Effector memory CD4-positive, alpha-beta T cell (primary cell): Measurements from ENCODE around the gene ADAM33.

ENCODE experiments used
- DNase-seq, 3 donors: peaks; one replicate each; pipeline ENCODE4 v3.0.0-alpha.2; 2020
- H3K27ac ChIP-seq: 2 replicates; pipeline ENCODE4 v1.7.0; 2013; ENCODE audit warnings: mild to moderate bottlenecking, low read length, moderate library complexity; ENCODE audit not compliant: insufficient read depth, poor library complexity, severe bottlenecking
- H3K27me3 ChIP-seq: replicated peaks from 2 replicates; pipeline ENCODE4 v1.7.0; 2013; ENCODE audit warnings: mild to moderate bottlenecking, low read length; ENCODE audit not compliant: insufficient read depth, control insufficient read depth, poor library complexity, severe bottlenecking
- H3K36me3 ChIP-seq: 2 replicates; pipeline ENCODE4 v1.7.0; 2013; ENCODE audit warnings: mild to moderate bottlenecking, low read length, moderate library complexity; ENCODE audit not compliant: control insufficient read depth, insufficient read depth
- H3K4me1 ChIP-seq: 2 replicates; pipeline ENCODE4 v1.7.0; 2013; ENCODE audit warnings: low read length, mild to moderate bottlenecking; ENCODE audit not compliant: control insufficient read depth, insufficient read depth, poor library complexity, severe bottlenecking
- H3K4me3 ChIP-seq: 2 replicates; pipeline ENCODE4 v1.7.0; 2013; ENCODE audit warnings: low read length, low read depth, mild to moderate bottlenecking; ENCODE audit not compliant: insufficient read depth, poor library complexity, severe bottlenecking
- H3K9me3 ChIP-seq: 2 replicates; pipeline ENCODE4 v1.7.0; 2013; ENCODE audit warnings: mild to moderate bottlenecking, low read length, moderate library complexity; ENCODE audit not compliant: control insufficient read depth

Gene ADAM33

GRCh38 chr20:3678198-3678597 lies 3.6 kb downstream of the ADAM33 start:
- Histone ChIP-seq H3K4me3 (no peak overlapping the region), H3K4me1 (peaks cover 9% of the 10 kb centered on the region), H3K9me3 (no peaks in the 10 kb centered on the region), H3K27ac (no peak overlapping the region), H3K36me3 (no peaks in the 10 kb centered on the region), H3K27me3 (peaks cover 33% of the 10 kb centered on the region)
- DNase-seq = no peak

DNA sequence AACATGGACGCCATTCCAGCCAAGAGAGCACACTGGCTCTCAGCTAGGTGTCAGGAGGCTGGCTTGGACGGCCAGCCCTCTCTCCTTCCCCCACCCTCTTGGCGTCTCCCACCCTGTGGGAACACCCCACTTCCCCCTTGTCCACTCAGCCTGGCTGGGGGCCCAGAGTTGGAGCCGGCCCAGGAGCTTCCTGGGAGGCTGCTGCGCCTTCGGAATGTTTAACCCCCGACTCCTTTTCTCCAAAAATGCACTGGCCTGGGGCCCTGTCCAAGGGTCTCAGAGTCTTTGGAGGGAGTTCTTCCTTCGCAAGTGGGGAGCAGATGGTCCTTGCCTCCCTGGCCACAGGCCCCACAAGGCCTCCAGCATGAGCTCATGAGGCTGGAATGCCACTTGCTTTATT lies 4.1 kb downstream of the ADAM33 start:
- H3K27me3 ChIP-seq = peaks cover 33% of the 10 kb centered on the region
- peaks cover 11% of the 10 kb centered on the region for H3K4me1 ChIP-seq
- H3K4me3 ChIP-seq = no peak overlapping the region
- no peaks in the 10 kb centered on the region for H3K36me3 ChIP-seq
- no peak overlapping the region for H3K27ac ChIP-seq
- H3K9me3 ChIP-seq = no peaks in the 10 kb centered on the region
- DNase-seq = no peak

DNA sequence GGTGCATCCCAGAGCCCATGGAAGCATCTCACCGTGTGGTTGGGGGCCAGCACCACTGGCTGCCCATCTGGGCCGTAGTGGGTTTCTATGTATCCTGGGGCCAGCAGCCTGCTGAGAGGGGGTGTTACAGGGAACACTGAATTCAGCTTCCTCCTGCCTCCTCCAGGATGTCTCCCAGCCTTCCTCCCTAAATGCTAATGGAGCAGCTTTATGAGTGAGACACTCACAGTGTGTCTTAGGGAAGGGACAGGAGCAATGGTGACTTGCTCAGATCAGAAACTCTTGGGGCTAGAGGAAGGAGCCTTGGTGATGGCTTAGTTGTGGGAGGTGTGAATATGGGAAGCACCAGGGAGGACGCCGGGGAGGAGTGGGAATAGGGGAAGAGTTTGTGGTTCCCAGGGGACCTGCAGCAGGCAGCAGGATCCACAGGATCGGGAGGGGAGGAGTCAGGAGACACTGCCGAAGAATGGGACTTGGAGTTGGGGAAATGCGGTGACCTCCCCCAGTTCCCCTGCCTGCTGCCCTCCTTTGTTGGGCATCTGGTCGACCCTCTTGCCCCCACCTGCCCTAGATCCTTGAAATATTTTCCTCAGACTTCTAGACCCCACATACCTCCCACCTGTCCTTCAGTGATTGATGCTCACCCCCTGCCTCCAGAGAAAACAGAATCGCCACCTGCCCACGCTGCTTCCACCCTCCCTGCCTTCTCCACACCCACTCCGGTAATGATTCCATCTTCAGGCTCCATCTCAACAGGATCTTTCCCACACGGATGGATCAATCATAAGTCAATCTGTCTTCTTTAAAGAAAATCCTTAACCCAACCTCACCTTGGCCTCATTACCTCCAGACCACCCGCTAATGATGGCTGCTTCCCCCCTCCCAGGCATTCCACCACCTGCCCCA lies 6.6 kb downstream of the ADAM33 start:
- DNase-seq = no peak
- peaks cover 28% of the 10 kb centered on the region for H3K27me3 ChIP-seq
- H3K27ac ChIP-seq = no peak overlapping the region
- no peaks in the 10 kb centered on the region for H3K9me3 ChIP-seq
- no peaks in the 10 kb centered on the region for H3K36me3 ChIP-seq
- no peak overlapping the region for H3K4me3 ChIP-seq
- peaks cover 10% of the 10 kb centered on the region for H3K4me1 ChIP-seq

- Histone ChIP-seq H3K9me3 (no peaks in the 10 kb centered on the region), H3K36me3 (no peaks in the 10 kb centered on the region), H3K4me1 (peaks cover 10% of the 10 kb centered on the region), H3K27ac (no peak overlapping the region), H3K4me3 (no peak overlapping the region), H3K27me3 (peaks cover 28% of the 10 kb centered on the region)
- DNase-seq = no peak
These were observed 7.4 kb downstream of the ADAM33 start for GRCh38 chr20:3674447-3674846.

- Histone ChIP-seq H3K27ac (no peak overlapping the region), H3K9me3 (no peaks in the 10 kb centered on the region), H3K4me3 (no peak overlapping the region), H3K27me3 (peaks cover 28% of the 10 kb centered on the region), H3K36me3 (no peaks in the 10 kb centered on the region), H3K4me1 (peaks cover 10% of the 10 kb centered on the region)
- DNase-seq = no peak
These were observed 8.4 kb downstream of the ADAM33 start for GRCh38 chr20:3673221-3674070.

DNA sequence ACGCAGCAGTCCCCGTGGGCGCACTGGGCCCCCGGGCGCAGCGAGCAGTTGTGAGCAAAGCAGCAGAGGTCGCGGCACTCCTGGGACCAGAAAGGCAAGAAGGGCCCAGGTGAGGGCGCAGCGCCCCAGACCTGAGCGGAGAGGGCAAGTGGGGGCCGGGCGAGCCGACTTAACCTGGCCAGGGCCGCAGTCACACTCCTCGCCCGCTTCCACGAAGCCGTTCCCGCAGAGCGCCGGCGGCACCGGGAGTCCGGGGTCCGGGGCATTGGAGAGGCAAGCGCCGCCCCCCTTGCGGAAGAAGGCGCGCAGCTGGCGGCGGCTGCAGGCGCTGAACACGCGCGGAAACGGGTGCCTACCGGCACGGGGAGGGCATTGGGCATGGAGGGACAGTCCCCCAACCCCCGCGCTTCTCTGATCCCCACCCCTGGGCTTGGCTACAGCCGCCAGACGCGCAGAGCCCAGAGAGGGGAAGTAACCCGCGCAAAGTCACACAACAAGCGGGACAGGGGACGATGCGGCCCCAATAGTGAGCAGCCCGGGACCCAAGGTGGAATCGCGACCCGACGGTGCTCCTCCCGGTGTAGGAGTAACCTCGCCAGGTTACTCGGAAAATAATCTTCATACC lies 9.2 kb downstream of the ADAM33 start:
- Histone ChIP-seq H3K9me3 (no peaks in the 10 kb centered on the region), H3K4me3 (no peak overlapping the region), H3K4me1 (peaks cover 10% of the 10 kb centered on the region), H3K27ac (no peak overlapping the region), H3K36me3 (no peaks in the 10 kb centered on the region), H3K27me3 (peaks cover 28% of the 10 kb centered on the region)
- no peak for DNase-seq

GRCh38 chr20:3671986-3672546 lies 9.7 kb downstream of the ADAM33 start:
- Histone ChIP-seq H3K4me3 (no peak overlapping the region), H3K27me3 (peaks cover 28% of the 10 kb centered on the region), H3K4me1 (peaks cover 10% of the 10 kb centered on the region), H3K27ac (no peak overlapping the region), H3K9me3 (no peaks in the 10 kb centered on the region), H3K36me3 (no peaks in the 10 kb centered on the region)
- DNase-seq = no peak

GRCh38 chr20:3670945-3671344 lies 10.9 kb downstream of the ADAM33 start:
- no peak for DNase-seq
- Histone ChIP-seq H3K27ac (no peak overlapping the region), H3K4me3 (no peak overlapping the region), H3K9me3 (no peaks in the 10 kb centered on the region), H3K36me3 (no peaks in the 10 kb centered on the region), H3K27me3 (peaks cover 28% of the 10 kb centered on the region), H3K4me1 (peaks cover 13% of the 10 kb centered on the region)

DNA sequence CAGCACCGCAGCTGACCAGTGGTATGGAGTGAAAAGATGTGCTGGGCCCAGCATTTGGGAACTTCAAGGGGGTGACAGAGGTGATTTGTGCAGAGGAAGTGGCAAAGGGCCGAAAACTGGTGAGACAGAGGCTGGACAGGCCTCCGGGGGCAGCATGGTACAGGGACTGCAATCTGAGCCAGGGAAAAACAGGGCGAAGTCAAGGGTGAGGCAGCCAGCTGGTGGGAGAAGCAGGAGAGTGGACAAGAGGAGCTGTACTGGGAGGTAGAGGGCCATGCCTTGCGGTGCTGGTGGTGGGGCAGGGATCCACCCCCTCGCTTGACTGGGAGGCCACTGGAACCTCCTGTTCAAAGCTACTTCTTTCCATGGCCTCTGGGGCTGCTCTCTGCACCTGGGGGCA lies 11.3 kb downstream of the ADAM33 start:
- Histone ChIP-seq H3K4me1 (peaks cover 15% of the 10 kb centered on the region), H3K27ac (no peak overlapping the region), H3K9me3 (no peaks in the 10 kb centered on the region), H3K4me3 (no peak overlapping the region), H3K36me3 (no peaks in the 10 kb centered on the region), H3K27me3 (peaks cover 24% of the 10 kb centered on the region)
- no peak for DNase-seq
